Muscle of leg (tissue), 11 donors: Measurements from ENCODE around the gene SNX32. TPM values are rescaled to one million over a fixed set of nuclear protein-coding genes. Genes with fewer than 3 reads are reported as not detected.
A peak's percentile ranks its signal among the peaks of the same experiment; 100 is the strongest.

ENCODE experiments used
- DNase-seq: peaks from one replicate; pipeline ENCODE4 v3.0.0; 2013
- H3K27ac ChIP-seq: one replicate; pipeline ENCODE4 v1.5.1; 2013; ENCODE audit warnings: mild to moderate bottlenecking, low read length, control low read depth
- H3K27me3 ChIP-seq: one replicate; pipeline ENCODE4 v1.6.1; 2013; ENCODE audit warnings: low read length; ENCODE audit not compliant: control insufficient read depth, insufficient read depth
- H3K36me3 ChIP-seq: one replicate; pipeline ENCODE4 v1.6.1; 2013; ENCODE audit warnings: low read length; ENCODE audit not compliant: control insufficient read depth, insufficient read depth
- H3K4me1 ChIP-seq: one replicate; pipeline ENCODE4 v1.6.1; 2013; ENCODE audit warnings: low read length; ENCODE audit not compliant: control insufficient read depth, insufficient read depth
- H3K4me3 ChIP-seq: one replicate; pipeline ENCODE4 v1.5.1; 2013; ENCODE audit warnings: low read length, control low read depth
- H3K9me3 ChIP-seq: replicated peaks from 2 replicates; pipeline ENCODE4 v1.6.1; 2013; ENCODE audit warnings: low read depth, low read length; ENCODE audit not compliant: control insufficient read depth
- WGBS: methylation state at CpG from one replicate; pipeline ENCODE4 v1.1.5; 2013; ENCODE audit warnings: missing lambda C conversion rate; ENCODE audit not compliant: insufficient coverage; 5-methylcytosine and 5-hydroxymethylcytosine counted together
- polyA plus RNA-seq, 8 donors: library from polyadenylated mRNA; unstranded; fragments of 120-200 nt; gene quantifications; one replicate each; pipeline versions ENCODE4 v1.2.1 to v1.2.3, GENCODE V29; 2013; ENCODE audit warnings: inconsistent platforms in 1 of 8, low replicate concordance in 1 of 8; ENCODE audit not compliant: insufficient read length in 8 of 8, insufficient read depth in 1 of 8
- total RNA-seq: library from RNA; stranded (reverse); fragments of 120-200 nt; gene quantifications from one replicate; pipeline ENCODE4 v1.2.4, GENCODE V29; 2013

The SNX32 gene
- total and polyA plus RNA-seq, 9 donors: 0.98 to 2.6 (median 1.5) TPM

GRCh38 chr11:65896034-65896999, 62.6 kb downstream of the SNX32 start:
- no peak for DNase-seq
- H3K27ac ChIP-seq: no peak overlapping the region
- H3K4me3 ChIP-seq: no peak overlapping the region
- peaks cover 51% of the 10 kb centered on the region for H3K27me3 ChIP-seq
- WGBS: 90% methylated on average over 11 of the region's 14 CpGs
- no peaks in the 10 kb centered on the region for H3K36me3 ChIP-seq
- H3K9me3 ChIP-seq: no peaks in the 10 kb centered on the region
- H3K4me1 ChIP-seq: peaks cover 40% of the 10 kb centered on the region

GRCh38 chr11:65897020-65897471, 63.3 kb downstream of the SNX32 start:
- 83% methylated on average over 2 of the region's 4 CpGs for WGBS
- no peak for DNase-seq
- Histone ChIP-seq H3K9me3 (no peaks in the 10 kb centered on the region), H3K4me3 (no peak overlapping the region), H3K27me3 (peaks cover 55% of the 10 kb centered on the region), H3K27ac (no peak overlapping the region), H3K36me3 (no peaks in the 10 kb centered on the region), H3K4me1 (peaks cover 33% of the 10 kb centered on the region)

- H3K9me3 ChIP-seq: no peaks in the 10 kb centered on the region
- H3K36me3 ChIP-seq: no peaks in the 10 kb centered on the region
- WGBS: 15% methylated on average over 24 of the region's 28 CpGs
- peaks cover 69% of the 10 kb centered on the region for H3K27me3 ChIP-seq
- no peak for DNase-seq
- H3K27ac ChIP-seq: no peak overlapping the region
- H3K4me3 ChIP-seq: no peak overlapping the region
- peaks cover 16% of the 10 kb centered on the region for H3K4me1 ChIP-seq
These were observed 65.0 kb downstream of the SNX32 start for GRCh38 chr11:65898656-65899355.

DNA sequence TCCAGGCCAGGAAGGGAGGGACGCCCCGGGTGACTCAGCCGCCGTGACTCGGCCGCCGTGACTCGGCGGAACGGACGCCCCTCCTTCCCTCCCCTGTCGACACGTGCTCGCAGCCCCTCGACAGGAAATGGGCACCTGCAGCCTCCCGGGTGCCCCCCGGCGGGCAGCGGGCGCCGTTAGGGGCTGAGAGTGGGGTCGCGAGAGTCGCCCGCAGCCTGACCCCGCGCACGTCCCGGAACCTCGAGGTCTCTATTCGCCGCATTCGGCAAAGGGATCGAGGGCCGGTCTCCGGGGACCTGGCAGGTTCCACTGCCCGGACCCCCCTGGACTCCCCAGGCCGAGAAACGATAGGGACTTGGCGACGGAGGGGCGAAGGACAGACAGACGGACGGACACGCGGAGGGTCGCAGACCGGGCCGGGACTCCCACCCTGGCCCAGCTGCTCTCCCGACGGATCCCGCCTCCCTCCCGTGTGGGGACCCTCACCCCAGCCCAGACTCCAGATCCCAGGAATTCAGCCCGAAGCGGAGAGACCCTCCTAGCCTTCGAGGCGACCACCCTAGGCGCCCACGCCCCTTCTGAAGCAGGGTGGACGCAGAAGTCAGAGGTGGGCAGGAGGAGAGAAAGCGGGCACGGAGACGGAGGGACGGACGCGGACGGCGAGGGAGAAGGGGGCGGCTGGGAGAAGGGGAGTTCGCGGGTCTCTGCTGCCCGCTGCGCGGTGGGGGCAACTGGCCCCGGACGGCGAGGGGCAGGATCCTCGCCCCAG, 65.8 kb downstream of the SNX32 start:
- Histone ChIP-seq H3K9me3 (no peaks in the 10 kb centered on the region), H3K27ac (no peak overlapping the region), H3K4me3 (no peak overlapping the region), H3K36me3 (no peaks in the 10 kb centered on the region), H3K4me1 (peaks cover 14% of the 10 kb centered on the region), H3K27me3 (peaks cover 70% of the 10 kb centered on the region)
- 1% methylated on average over 60 of the region's 78 CpGs for WGBS
- DNase-seq: no peak

- peak; percentile 69 for DNase-seq
- under 1% methylated on average over 72 of the region's 80 CpGs for WGBS
- no peak within 1 kb of the TSS for H3K27ac ChIP-seq
- no peaks in the 10 kb centered on the region for H3K9me3 ChIP-seq
- peak within 1 kb of the TSS; percentile 25 for H3K4me3 ChIP-seq
- peaks cover 14% of the 10 kb centered on the region for H3K4me1 ChIP-seq
- no peaks in the 10 kb centered on the region for H3K36me3 ChIP-seq
- H3K27me3 ChIP-seq: peaks cover 76% of the 10 kb centered on the region
These were observed 66.5 kb downstream of the SNX32 start, which contains the start of gene FOSL1 for GRCh38 chr11:65900125-65900898. FOSL1 (minus strand) TSS chr11:65900388; CDS start chr11:65900339, 49 bp downstream.

DNA sequence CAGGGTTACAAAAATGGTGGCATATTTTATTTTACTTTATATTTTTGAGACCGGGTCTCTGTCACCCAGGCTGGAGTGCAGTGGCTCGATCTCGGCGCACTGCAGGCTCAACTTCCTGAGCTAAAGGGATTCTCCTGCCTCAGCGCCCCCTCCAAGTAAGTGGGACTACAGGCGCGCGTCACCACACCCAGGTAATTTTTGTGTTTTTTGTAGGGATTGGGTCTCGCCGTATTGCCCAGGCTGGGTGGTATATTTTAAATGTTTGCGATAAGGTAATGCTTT, 67.1 kb downstream of the SNX32 start:
- 35% methylated on average over 4 of the region's 11 CpGs for WGBS

GRCh38 chr11:65903068-65903481, 69.3 kb downstream of the SNX32 start:
- WGBS: 0% methylated on average over 1 of the region's 5 CpGs
- Histone ChIP-seq H3K36me3 (no peaks in the 10 kb centered on the region), H3K4me1 (peaks cover 14% of the 10 kb centered on the region), H3K9me3 (no peaks in the 10 kb centered on the region), H3K4me3 (no peak overlapping the region), H3K27me3 (peaks cover 77% of the 10 kb centered on the region), H3K27ac (no peak overlapping the region)
- DNase-seq: no peak

More for the DNA sequence above, 67.1 kb downstream of the SNX32 start:
- Histone ChIP-seq H3K9me3 (no peaks in the 10 kb centered on the region), H3K27me3 (peaks cover 76% of the 10 kb centered on the region), H3K27ac (no peak overlapping the region), H3K4me1 (peaks cover 14% of the 10 kb centered on the region), H3K4me3 (no peak overlapping the region), H3K36me3 (no peaks in the 10 kb centered on the region)
- DNase-seq: no peak
